ENCODE data around the gene PRC1. TPM values are rescaled to one million over a fixed set of nuclear protein-coding genes. Genes with fewer than 3 reads are reported as not detected.

Gene PRC1, protein sequence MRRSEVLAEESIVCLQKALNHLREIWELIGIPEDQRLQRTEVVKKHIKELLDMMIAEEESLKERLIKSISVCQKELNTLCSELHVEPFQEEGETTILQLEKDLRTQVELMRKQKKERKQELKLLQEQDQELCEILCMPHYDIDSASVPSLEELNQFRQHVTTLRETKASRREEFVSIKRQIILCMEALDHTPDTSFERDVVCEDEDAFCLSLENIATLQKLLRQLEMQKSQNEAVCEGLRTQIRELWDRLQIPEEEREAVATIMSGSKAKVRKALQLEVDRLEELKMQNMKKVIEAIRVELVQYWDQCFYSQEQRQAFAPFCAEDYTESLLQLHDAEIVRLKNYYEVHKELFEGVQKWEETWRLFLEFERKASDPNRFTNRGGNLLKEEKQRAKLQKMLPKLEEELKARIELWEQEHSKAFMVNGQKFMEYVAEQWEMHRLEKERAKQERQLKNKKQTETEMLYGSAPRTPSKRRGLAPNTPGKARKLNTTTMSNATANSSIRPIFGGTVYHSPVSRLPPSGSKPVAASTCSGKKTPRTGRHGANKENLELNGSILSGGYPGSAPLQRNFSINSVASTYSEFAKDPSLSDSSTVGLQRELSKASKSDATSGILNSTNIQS
- total RNA-seq, result 100 to 1,000 TPM; 152 to 208 TPM

DNA sequence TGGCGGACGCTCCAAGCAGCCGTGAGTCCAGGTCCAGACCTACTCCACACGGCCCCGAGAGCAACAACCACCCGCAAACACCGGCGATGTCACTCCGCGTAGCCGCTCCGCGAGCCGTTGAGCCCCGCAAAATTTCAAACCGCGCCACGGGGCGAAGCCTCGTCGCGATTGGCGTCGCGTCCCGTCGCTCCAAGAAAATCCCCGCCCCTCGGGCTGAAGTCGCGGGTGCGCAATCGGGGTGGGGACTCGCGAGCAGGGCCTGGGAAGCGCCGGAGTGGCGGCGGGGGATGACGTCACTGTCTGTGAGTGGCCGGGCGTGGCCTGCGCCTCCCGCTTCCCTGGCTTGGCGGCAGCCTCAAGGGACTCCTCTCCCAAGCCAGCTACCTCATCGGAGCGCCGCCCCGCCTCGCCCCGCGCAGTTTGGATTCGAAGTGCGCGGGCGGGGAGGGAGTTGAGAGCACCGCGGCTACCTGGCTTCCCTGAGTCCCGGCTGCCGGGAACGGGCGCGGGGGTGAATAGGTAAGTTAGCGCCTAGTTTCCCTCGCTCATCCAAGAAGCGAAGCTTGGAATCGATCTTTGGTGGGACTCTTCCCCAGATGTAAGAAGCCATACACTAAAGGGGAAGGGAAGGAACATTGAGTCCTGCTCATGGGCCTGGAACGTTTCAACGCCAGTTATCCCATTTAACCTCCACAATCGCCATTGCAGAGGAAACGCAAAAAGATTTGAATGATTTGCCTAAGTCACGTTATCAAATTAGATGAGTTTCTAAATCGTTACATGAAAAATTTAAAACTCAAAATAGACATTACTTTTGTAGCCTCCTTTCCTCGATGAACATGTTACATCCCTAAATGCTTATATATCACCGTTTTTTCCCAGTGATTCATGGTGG lies at the start of gene PRC1:
PRC1 (minus strand) TSS at position 119 of the 895 bp plus-strand sequence; CDS start at position 1, 118 bp downstream.
- Mint-ChIP-seq H3K4me1 (peaks cover 34% of the 10 kb centered on the region), H3K27ac (peak within 1 kb of the TSS; percentile 100), H3K27me3 (no peaks in the 10 kb centered on the region), H3K36me3 (peaks cover 40% of the 10 kb centered on the region), H3K9me3 (ENCODE audit: low read depth) (no peaks in the 10 kb centered on the region), H3K4me3 (peak within 1 kb of the TSS; percentile 98)
- CTCF ChIA-PET, result interaction anchor here (0.8 to 1.5 kb wide), 2 partner anchors 38 to 39 kb away, joined by 3 to 4 read pairs; no protein-coding TSS in a partner anchor
- ATAC-seq, result peak; percentile 99
- DNase-seq, result peak; percentile 99

DNA sequence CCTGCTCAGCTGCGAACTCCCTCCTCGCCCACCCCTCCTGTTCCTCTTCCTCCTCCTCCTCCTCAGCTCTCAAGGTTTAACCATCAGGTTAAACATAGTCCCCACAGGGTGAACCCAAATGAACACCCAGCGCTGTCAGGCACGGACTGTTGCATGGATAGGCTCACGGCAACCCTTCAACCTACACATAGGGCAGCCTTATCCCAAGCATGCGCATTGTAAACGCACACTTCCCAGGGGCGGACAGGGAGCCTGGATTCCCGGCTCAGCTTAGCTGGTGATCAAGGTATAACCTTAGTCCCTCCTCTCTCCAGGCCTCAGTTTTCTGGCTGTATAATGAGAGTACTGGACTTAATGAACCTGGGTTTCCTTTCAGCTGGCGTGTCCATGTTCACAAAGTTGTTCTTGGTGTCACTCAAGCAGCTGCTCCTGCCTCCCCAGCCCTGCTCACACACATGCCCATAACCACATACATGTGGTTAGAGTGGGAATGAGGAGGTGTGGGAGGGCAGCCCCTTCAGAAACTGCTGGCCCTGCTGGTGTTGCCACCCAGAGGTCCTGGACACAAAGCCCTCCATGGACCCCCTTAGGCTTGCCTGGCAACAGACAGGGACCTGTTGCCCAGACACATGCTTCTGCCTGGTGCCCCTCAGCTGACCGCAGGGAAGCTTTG lies 49.0 kb upstream of the PRC1 start:
- H3K36me3 Mint-ChIP-seq, result no peaks in the 10 kb centered on the region
- no peak overlapping the region for H3K27ac Mint-ChIP-seq
- no peak for DNase-seq
- no peak overlapping the region for H3K4me3 Mint-ChIP-seq
- CTCF ChIA-PET, result interaction anchor here (1.0 to 1.1 kb wide), 2 partner anchors 10 kb away, joined by 3 to 5 read pairs; no protein-coding TSS in a partner anchor
- H3K9me3 Mint-ChIP-seq (ENCODE audit: low read depth), result no peaks in the 10 kb centered on the region
- peaks cover 13% of the 10 kb centered on the region for H3K4me1 Mint-ChIP-seq
- no peak for ATAC-seq
- no peaks in the 10 kb centered on the region for H3K27me3 Mint-ChIP-seq

DNA sequence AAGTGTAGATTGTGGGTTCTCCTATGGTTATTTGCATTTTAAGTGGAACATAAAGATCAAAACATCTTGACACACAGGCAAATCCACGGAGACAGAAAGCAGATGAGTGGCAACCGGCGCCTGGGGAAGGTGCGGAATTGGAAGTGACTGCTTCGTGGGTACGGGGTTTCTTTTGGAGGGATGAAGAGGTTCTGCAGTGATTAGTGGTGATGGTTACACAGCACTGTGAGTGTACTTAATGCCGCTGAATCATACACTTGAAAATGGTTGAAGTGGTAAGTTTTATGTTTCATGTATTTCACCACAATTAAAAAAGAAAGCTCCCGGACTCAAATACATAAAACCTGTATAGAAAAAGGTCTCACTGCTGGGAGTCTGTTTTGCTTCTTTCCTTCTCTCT lies 46.5 kb upstream of the PRC1 start:
- Mint-ChIP-seq H3K27me3 (peaks cover 16% of the 10 kb centered on the region), H3K27ac (no peak overlapping the region), H3K4me1 (no peaks in the 10 kb centered on the region), H3K36me3 (no peaks in the 10 kb centered on the region), H3K4me3 (no peak overlapping the region), H3K9me3 (ENCODE audit: low read depth) (no peaks in the 10 kb centered on the region)
- no peak for DNase-seq
- CTCF ChIA-PET, result interaction anchor here (1.6 to 1.7 kb wide), 2 partner anchors 15 to 84 kb away, joined by 4 to 5 read pairs; no protein-coding TSS in a partner anchor
- ATAC-seq, result no peak

DNA sequence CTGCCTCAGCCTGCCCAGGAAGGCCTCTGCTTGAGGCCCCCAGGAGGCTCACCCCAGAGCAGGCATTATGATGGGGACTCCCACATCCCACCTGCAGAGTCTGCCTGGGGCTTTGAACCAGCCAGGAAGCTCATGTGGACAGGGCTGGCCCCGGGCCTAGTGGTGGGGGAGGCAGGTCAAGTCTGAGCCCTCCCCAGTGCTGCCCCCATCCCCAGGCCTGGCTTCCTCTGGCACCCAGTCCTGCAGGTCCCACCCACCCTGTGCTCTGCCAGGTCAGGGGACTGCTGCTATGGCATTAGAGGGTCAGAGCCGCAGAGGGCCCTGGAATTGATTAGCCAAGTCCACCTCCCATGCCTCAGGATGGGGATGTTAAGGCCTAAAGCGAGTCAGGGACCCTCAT lies 45.7 kb upstream of the PRC1 start:
- H3K4me1 Mint-ChIP-seq, result no peaks in the 10 kb centered on the region
- no peaks in the 10 kb centered on the region for H3K36me3 Mint-ChIP-seq
- H3K9me3 Mint-ChIP-seq (ENCODE audit: low read depth), result no peaks in the 10 kb centered on the region
- H3K4me3 Mint-ChIP-seq, result no peak overlapping the region
- no peak overlapping the region for H3K27ac Mint-ChIP-seq
- peaks cover 16% of the 10 kb centered on the region for H3K27me3 Mint-ChIP-seq
- DNase-seq (no peak), ATAC-seq (no peak)
- CTCF ChIA-PET, result interaction anchor here (0.6 to 1.4 kb wide), 2 partner anchors 10 to 145 kb away, joined by 3 to 5 read pairs; no protein-coding TSS in a partner anchor

DNA sequence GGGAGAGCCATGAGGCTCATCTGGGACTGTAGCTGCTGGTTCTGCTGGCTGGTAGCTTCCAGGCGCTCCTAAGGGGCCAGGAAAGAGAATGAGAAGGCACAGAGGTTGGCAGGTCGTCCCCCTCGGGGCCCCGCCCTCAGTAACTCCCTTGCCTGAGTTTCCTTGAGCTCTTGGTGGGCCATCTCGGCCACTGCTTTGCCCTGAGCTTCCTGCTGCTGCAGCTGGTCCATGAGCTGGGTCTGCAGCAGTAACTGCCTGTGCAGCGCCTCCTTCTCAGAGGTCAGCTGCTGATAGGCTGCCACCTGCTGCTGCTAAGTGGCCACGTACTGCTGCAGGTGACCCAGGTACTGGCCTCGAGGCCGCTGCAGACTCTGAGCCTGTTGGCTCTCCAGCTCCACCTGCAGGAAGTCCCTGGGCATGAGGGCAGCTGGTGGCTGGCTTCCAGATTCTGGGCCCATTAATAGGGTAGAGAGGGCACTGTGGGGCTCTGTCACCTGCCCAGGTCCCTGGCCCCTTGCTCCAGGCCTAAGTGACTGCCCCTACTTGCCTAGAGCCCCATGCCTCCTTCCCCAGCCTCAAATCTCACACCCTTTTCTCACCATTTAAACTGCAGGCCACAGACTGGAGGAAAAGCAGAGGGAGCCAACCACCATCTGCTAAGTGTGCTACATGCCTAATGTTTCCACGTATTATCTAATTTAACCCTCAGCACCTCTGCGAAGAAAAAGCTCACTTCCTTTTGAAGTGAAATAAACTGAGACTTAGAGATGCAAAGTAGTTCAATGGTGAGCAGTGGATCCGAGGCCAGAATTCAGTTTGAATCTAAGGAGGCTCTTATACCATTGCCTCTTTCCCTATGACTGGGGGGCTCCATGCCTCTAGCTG lies 38.8 kb upstream of the PRC1 start:
- CTCF ChIA-PET, result interaction anchor here (0.8 to 2.3 kb wide), 28 partner anchors 9 to 1338 kb away, joined by 3 to 24 read pairs (median 4); partner anchors contain the start of genes HDDC3, PRC1, RCCD1 and UNC45A
- Mint-ChIP-seq H3K9me3 (ENCODE audit: low read depth) (no peaks in the 10 kb centered on the region), H3K36me3 (no peaks in the 10 kb centered on the region), H3K27ac (no peak overlapping the region), H3K27me3 (peaks cover 19% of the 10 kb centered on the region), H3K4me1 (peaks cover 6% of the 10 kb centered on the region), H3K4me3 (no peak overlapping the region)
- DNase-seq (peak; percentile 76), ATAC-seq (peak; percentile 85)

DNA sequence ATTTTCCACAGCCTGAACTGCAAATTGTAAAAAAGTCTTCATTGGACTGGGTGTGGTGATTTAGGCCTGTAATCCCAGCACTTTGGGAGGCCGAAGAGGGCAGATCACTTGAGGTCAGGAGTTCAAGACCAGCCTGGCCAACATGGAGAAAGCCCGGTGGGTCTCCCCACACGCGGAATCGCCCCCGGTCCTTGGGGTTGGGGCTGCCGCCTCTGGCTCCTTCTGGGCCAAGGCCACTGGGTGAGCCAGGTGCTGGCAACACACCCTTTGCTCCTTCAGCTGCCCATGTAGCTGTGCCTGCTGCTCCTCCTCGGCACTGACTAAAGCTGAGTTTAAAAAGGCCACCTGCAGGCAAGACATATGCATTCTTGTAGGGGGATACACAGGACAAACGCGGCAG lies 37.5 kb upstream of the PRC1 start:
- Mint-ChIP-seq H3K27me3 (peaks cover 13% of the 10 kb centered on the region), H3K4me3 (no peak overlapping the region), H3K9me3 (ENCODE audit: low read depth) (no peaks in the 10 kb centered on the region), H3K4me1 (peaks cover 6% of the 10 kb centered on the region), H3K36me3 (no peaks in the 10 kb centered on the region), H3K27ac (no peak overlapping the region)
- ATAC-seq (no peak), DNase-seq (no peak)
- CTCF ChIA-PET, result interaction anchor here (1.5 to 2.3 kb wide), 4 partner anchors 18 to 77 kb away, joined by 4 to 21 read pairs (median 7); partner anchors contain the start of gene RCCD1

DNA sequence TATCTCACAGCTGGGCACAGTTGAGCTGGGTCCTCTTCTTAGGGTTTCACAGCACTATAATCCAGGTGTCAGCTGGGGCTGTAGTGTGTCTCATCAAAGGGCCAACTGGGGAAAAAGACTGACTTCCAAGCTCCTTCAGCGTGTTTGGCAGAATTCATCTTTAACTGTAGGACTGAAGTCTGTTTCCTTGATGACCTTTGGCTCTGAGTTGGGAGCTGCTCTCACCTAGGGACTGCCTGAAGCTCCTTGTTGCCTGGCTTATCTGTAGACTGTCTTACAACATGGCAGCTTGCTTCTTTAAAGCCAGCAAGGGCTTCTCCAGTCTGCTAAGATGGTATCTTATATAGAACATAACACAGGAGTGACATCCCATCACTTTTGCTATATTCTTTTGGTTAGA lies 33.3 kb upstream of the PRC1 start:
- H3K4me3 Mint-ChIP-seq, result no peak overlapping the region
- H3K9me3 Mint-ChIP-seq (ENCODE audit: low read depth), result no peaks in the 10 kb centered on the region
- H3K4me1 Mint-ChIP-seq, result peaks cover 10% of the 10 kb centered on the region
- H3K27me3 Mint-ChIP-seq, result no peaks in the 10 kb centered on the region
- DNase-seq, result no peak
- CTCF ChIA-PET, result interaction anchor here (0.9 to 1.3 kb wide), 2 partner anchors 9 to 22 kb away, joined by 3 to 4 read pairs; no protein-coding TSS in a partner anchor
- no peaks in the 10 kb centered on the region for H3K36me3 Mint-ChIP-seq
- H3K27ac Mint-ChIP-seq, result no peak overlapping the region
- no peak for ATAC-seq

DNA sequence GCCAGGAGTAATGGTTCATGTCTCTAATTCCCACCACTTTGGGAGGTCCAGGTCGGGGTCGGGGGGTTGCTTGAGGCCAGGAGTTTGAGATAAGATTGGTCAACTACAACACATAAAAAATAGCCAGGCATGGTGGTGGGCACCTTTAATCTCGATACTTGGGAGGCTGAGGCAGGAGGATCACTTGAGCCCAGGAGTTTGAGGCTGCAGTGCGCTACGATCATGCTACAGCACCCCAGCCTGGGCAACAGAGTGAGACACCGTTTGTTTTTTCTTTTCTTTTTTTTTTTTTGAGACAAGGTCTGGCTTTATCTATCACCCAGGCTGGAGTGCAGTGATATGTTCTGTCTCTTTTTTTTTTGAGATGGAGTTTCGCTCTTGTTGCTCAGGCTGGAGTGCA lies 29.4 kb upstream of the PRC1 start:
- no peak overlapping the region for H3K4me3 Mint-ChIP-seq
- DNase-seq (no peak), ATAC-seq (no peak)
- H3K4me1 Mint-ChIP-seq, result peaks cover 27% of the 10 kb centered on the region
- H3K27me3 Mint-ChIP-seq, result no peaks in the 10 kb centered on the region
- no peak overlapping the region for H3K27ac Mint-ChIP-seq
- CTCF ChIA-PET, result interaction anchor here (1.2 to 3.6 kb wide), 3 partner anchors 9 to 10 kb away, joined by 4 to 24 read pairs (median 11); no protein-coding TSS in a partner anchor
- H3K36me3 Mint-ChIP-seq, result peaks cover 2% of the 10 kb centered on the region
- H3K9me3 Mint-ChIP-seq (ENCODE audit: low read depth), result no peaks in the 10 kb centered on the region

DNA sequence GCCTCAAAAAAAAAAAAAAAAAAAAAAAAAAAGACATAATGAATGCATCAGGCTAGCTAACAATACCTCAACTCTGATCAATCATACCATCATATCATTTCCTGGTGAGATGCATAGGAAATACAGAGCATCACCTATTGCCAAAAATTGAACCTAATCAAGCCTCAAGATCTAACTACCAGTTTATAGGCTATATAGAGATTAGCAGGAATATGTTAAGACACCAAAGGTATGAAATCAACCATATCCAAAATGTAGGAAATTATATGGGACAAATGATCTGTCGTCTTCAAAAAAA lies 28.4 kb upstream of the PRC1 start:
- peaks cover 35% of the 10 kb centered on the region for H3K4me1 Mint-ChIP-seq

DNA sequence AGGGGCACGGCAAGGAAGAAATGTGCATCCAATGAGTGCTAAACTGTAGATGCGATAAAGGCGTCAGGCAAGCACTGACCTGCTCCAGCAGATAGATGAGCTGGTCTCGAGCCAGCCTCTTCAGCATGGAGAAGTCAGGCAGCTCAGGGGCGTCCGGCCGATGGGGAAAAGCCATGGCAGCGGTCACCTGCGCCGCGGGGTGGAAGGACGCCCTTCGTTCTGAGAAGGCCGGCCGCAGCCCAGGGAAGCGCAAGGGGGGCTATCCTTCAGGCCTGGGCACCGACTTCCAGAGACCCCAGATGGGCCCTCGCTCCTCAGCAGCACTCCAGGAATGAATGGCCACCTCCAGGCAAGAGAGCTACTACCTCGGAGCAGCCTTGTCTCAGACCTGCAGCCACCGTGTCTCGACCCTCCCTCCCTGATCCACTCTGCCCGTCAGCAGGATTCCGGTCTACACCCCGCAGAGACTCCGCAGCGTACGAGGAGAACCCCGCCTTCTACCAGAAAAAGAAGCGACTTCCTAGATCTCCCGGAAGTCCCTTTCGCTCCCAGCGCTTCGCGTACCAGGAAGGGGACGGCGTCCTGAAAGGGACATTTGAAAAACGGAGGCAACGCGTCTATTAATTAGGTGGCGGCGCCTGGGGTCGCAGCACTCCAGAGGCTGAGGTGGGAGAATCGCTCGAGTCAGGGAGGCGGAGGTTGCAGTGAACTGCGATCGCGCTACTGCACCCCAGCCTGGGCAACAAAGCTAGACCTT lies 27.9 kb upstream of the PRC1 start, which contains the start of gene VPS33B:
VPS33B (minus strand) TSS at position 520 of the 757 bp plus-strand sequence; CDS start at position 175, 345 bp downstream.
- Mint-ChIP-seq H3K4me1 (peaks cover 39% of the 10 kb centered on the region), H3K9me3 (ENCODE audit: low read depth) (no peaks in the 10 kb centered on the region), H3K36me3 (peaks cover 4% of the 10 kb centered on the region), H3K4me3 (peak within 1 kb of the TSS; percentile 97), H3K27me3 (no peaks in the 10 kb centered on the region), H3K27ac (peak within 1 kb of the TSS; percentile 85)
- CTCF ChIA-PET, result interaction anchor here (0.5 to 3.6 kb wide), 16 partner anchors 9 to 724 kb away, joined by 3 to 24 read pairs (median 4); partner anchors contain the start of genes HDDC3 and UNC45A
- ATAC-seq (peak; percentile 87), DNase-seq (peak; percentile 86)

More for the DNA sequence above, 28.4 kb upstream of the PRC1 start:
- Mint-ChIP-seq H3K27ac (peak overlapping the region; percentile 70), H3K9me3 (ENCODE audit: low read depth) (no peaks in the 10 kb centered on the region), H3K36me3 (peaks cover 2% of the 10 kb centered on the region), H3K4me3 (peak overlapping the region; percentile 97), H3K27me3 (no peaks in the 10 kb centered on the region)
- CTCF ChIA-PET, result interaction anchor here (0.5 to 3.6 kb wide), 11 partner anchors 11 to 249 kb away, joined by 3 to 24 read pairs (median 5); partner anchors contain the start of genes HDDC3 and UNC45A
- no peak for DNase-seq
- ATAC-seq, result no peak

DNA sequence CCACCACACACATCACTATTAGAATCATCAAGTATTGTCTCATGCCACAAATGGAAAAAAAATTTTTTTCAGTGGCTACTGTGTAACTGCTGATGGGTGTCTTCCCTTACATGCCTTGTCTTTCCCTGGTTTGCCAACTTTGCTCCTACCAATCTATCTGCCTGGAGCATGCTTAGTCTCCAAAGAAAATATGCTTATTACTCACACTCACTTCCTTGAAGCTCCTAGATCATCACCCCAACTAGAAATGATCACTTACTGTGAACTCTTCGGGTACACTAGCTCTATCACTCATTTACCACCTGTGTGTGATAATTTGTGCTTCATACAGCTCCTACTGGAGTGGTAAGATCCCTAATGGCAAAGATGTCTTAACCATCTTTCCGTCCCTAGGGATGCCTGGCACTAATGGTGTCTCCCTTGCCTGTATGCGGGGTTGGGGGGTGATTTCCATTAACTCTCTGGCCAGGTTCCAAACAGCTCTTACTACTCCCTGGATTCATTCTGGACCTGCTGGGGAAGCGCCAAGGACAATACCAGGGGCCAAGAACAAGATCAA lies 27.3 kb upstream of the PRC1 start:
- peaks cover 42% of the 10 kb centered on the region for H3K4me1 Mint-ChIP-seq
- peak; percentile 2 for ATAC-seq
- DNase-seq, result no peak
- CTCF ChIA-PET, result interaction anchor here (0.7 to 3.6 kb wide), 12 partner anchors 9 to 724 kb away, joined by 3 to 24 read pairs (median 4); partner anchors contain the start of gene UNC45A
- H3K4me3 Mint-ChIP-seq, result peak overlapping the region; percentile 97
- no peaks in the 10 kb centered on the region for H3K27me3 Mint-ChIP-seq
- H3K9me3 Mint-ChIP-seq (ENCODE audit: low read depth), result no peaks in the 10 kb centered on the region
- H3K27ac Mint-ChIP-seq, result peak overlapping the region; percentile 85
- H3K36me3 Mint-ChIP-seq, result peaks cover 7% of the 10 kb centered on the region
